GM12878 (cell line): Measurements from ENCODE around the gene FSHR. TPM values are rescaled to one million over a fixed set of nuclear protein-coding genes. Genes with fewer than 3 reads are reported as not detected.

ENCODE experiments used
- ATAC-seq: fragments of 200-7000 bp; cut with Tn5 transposase; 3 replicates; pipeline ENCODE4 v1.9.1; 2020; ENCODE audit warnings: mild to moderate bottlenecking, moderate library complexity
- BruUV-seq: library from RNA; stranded (reverse); fragments of 400-500 nt; replicated peaks from 2 replicates; lab custom pipeline; 2021; lab: Mats Ljungman, UMichigan
- CTCF ChIA-PET: fragments of 300-600 bp; sonication (Branson Sonifier 250); formaldehyde crosslinking; extraction: SDS; loops from one replicate; lab custom pipeline; 2021; ENCODE audit warnings: inconsistent platforms; lab: Yijun Ruan, JAX
- POLR2A ChIA-PET: fragments of 350-600 bp; formaldehyde crosslinking; extraction: SDS; loops from one replicate; lab custom pipeline; 2021; ENCODE audit warnings: inconsistent platforms; lab: Charles Lee
- RAD21 ChIA-PET: fragments of 300-600 bp; sonication (Branson Sonifier 250); formaldehyde crosslinking; loops from one replicate; lab custom pipeline; 2023; ENCODE audit warnings: antibody characterized with exemption; ENCODE audit not compliant: unreplicated experiment; lab: Charles Lee
- SMC1A ChIA-PET: fragments of 300-600 bp; sonication (Branson Sonifier 250); formaldehyde crosslinking; loops from one replicate; lab custom pipeline; 2023; ENCODE audit not compliant: unreplicated experiment, uncharacterized antibody; lab: Charles Lee
- DNase-seq: peaks from one replicate; pipeline ENCODE4 v3.0.0-alpha.2; 2011; ENCODE audit warnings: low read depth, low spot score
- FAIRE-seq: peaks from 3 replicates; lab custom pipeline; 2011; peaks lifted over from hg19 to GRCh38; lab: Jason Lieb, UNC
- H2AFZ ChIP-seq: 2 replicates; pipeline ENCODE4 v1.6.0; 2011; ENCODE audit warnings: low read depth, low read length, control low read depth; ENCODE audit not compliant: control insufficient read depth
- H3K27ac ChIP-seq: 2 replicates; pipeline ENCODE4 v1.5.1; 2011; ENCODE audit warnings: control low read depth; ENCODE audit not compliant: control insufficient read depth, insufficient read depth
- H3K27me3 ChIP-seq, 2 experiments: replicated peaks in 1 of 2; 2 replicates each; pipeline versions ENCODE4 v1.6.0 to v1.6.1; 2011; ENCODE audit warnings: low read length in 1 of 2; ENCODE audit not compliant: control insufficient read depth in 2 of 2, insufficient read depth in 2 of 2
- H3K36me3 ChIP-seq, 2 experiments: 2 replicates each; pipeline ENCODE4 v1.5.1; 2011; ENCODE audit warnings: low read length in 1 of 2; ENCODE audit not compliant: control insufficient read depth in 2 of 2, insufficient read depth in 2 of 2
- H3K4me1 ChIP-seq: 2 replicates; pipeline ENCODE4 v1.6.1; 2011; ENCODE audit warnings: mild to moderate bottlenecking, low read length, moderate library complexity, mixed read lengths; ENCODE audit not compliant: control insufficient read depth, insufficient read depth
- H3K4me2 ChIP-seq: 2 replicates; pipeline ENCODE4 v1.6.0; 2011; ENCODE audit warnings: control low read depth; ENCODE audit not compliant: control insufficient read depth, insufficient read depth
- H3K4me3 ChIP-seq: fragments of 200-600 bp; sonication (generic); 2 replicates; pipeline ENCODE4 v1.5.1; 2016
- H3K79me2 ChIP-seq: 2 replicates; pipeline ENCODE4 v1.6.0; 2011; ENCODE audit warnings: low read length; ENCODE audit not compliant: control insufficient read depth, insufficient read depth
- H3K9ac ChIP-seq: 2 replicates; pipeline ENCODE4 v1.8.0; 2011; ENCODE audit warnings: low read length, control low read depth, mixed read lengths; ENCODE audit not compliant: control insufficient read depth, insufficient read depth
- H3K9me3 ChIP-seq: replicated peaks from 3 replicates; pipeline ENCODE4 v1.5.1; 2011; ENCODE audit warnings: mild to moderate bottlenecking, low read length; ENCODE audit not compliant: control insufficient read depth, insufficient read depth
- H4K20me1 ChIP-seq: 2 replicates; pipeline ENCODE4 v1.6.0; 2011; ENCODE audit not compliant: control insufficient read depth, insufficient read depth
- CEBPB ChIP-seq, 2 experiments: fragments of 150-350 bp in 1 of 2; IDR thresholded peaks; 2 replicates each; pipeline ENCODE4 v1.6.1; 2012 to 2014; ENCODE audit warnings: low read depth in 2 of 2, low read length in 2 of 2, borderline replicate concordance in 1 of 2, inconsistent platforms in 1 of 2
- EED ChIP-seq: sonication (generic); IDR thresholded peaks from 2 replicates; pipeline ENCODE4 v1.6.1; 2016; ENCODE audit warnings: antibody characterized with exemption, low read depth
- FOXK2 ChIP-seq: fragments of 450-650 bp; IDR thresholded peaks from 2 replicates; pipeline ENCODE4 v1.6.1; 2017; ENCODE audit warnings: mild to moderate bottlenecking, moderate library complexity
- MEF2B ChIP-seq: fragments of 450-650 bp; IDR thresholded peaks from 2 replicates; pipeline ENCODE4 v1.6.1; 2018; ENCODE audit warnings: mild to moderate bottlenecking, moderate library complexity; ENCODE audit not compliant: partially characterized antibody, poor library complexity, severe bottlenecking
- MTA2 ChIP-seq: fragments of 450-650 bp; IDR thresholded peaks from 2 replicates; pipeline ENCODE4 v1.6.1; 2016; ENCODE audit warnings: low read depth, mild to moderate bottlenecking, moderate library complexity
- SP1 ChIP-seq: IDR thresholded peaks from one replicate; pipeline ENCODE4 v1.6.1; 2011; ENCODE audit warnings: low read depth, low read length
- SRF ChIP-seq, 2 experiments: IDR thresholded peaks; 2 replicates each; pipeline ENCODE4 v1.6.1; 2011; ENCODE audit warnings: low read depth in 2 of 2, low read length in 2 of 2, mild to moderate bottlenecking in 1 of 2, moderate library complexity in 1 of 2
- TARDBP ChIP-seq: IDR thresholded peaks from 2 replicates; pipeline ENCODE4 v1.6.1; 2016; ENCODE audit warnings: borderline replicate concordance
- WRNIP1 ChIP-seq: IDR thresholded peaks from 2 replicates; pipeline ENCODE4 v1.6.1; 2011; ENCODE audit warnings: low read depth, low read length, improper control_type of control experiment, borderline replicate concordance
- WGBS: methylation state at CpG from one replicate; pipeline ENCODE4 v1.1.6; 2016; ENCODE audit warnings: low lambda C conversion rate; ENCODE audit not compliant: insufficient replicate concordance, insufficient coverage; ENCODE audit errors: missing lambda C conversion rate; 5-methylcytosine and 5-hydroxymethylcytosine counted together
- in situ Hi-C: fragments of 300-500 bp; cut with MboI; formaldehyde crosslinking; loops from 9 replicates; pipeline ENCODE4 v1.14.3; 2018; ENCODE audit warnings: mixed read lengths
- intact Hi-C: fragments of 100-400 bp; cut with micrococcal nuclease; formaldehyde crosslinking; loops from one replicate; pipeline ENCODE4 v1.14.2; 2022; ENCODE audit not compliant: unreplicated experiment
- polyA plus RNA-seq, 11 experiments: library from polyadenylated mRNA; depleted of rRNA in 4 of 11; unstranded in 6 of 11; stranded (reverse) in 5 of 11; fragments of >200 nt; fragmentation: Nextera tagmentation in 4 of 11; fragmentation: Illumina TruSeq in 1 of 11; extraction: Ambion mirVana in 4 of 11; extraction: Trizol in 1 of 11; gene quantifications; 1 replicate in 1 of 11; 2 replicates in 10 of 11; pipeline versions ENCODE4 v1.2.1 to v1.2.3, GENCODE V29; 2011 to 2016; ENCODE audit warnings: inconsistent platforms in 2 of 11, missing spikeins in 2 of 11, low read depth in 1 of 11
- total RNA-seq, 4 experiments: library from RNA; depleted of rRNA in 3 of 4; stranded (reverse); fragments of >200 nt in 3 of 4; fragmentation: Illumina TruSeq in 1 of 4; extraction: Trizol in 1 of 4; gene quantifications; 2 replicates each; pipeline versions ENCODE4 v1.2.1 to v1.2.3, GENCODE V29; 2013 to 2021
- TF ChIP-seq, protein P1 (sequence below): IDR thresholded peaks from 2 replicates; pipeline ENCODE4 v1.6.1; 2012; ENCODE audit warnings: improper control_type of control experiment, low read depth, low read length; ENCODE audit not compliant: insufficient replicate concordance
- TF ChIP-seq, protein P2 (sequence below): IDR thresholded peaks from 2 replicates; pipeline ENCODE4 v1.6.1; 2011; ENCODE audit warnings: low read depth, mild to moderate bottlenecking, low read length, moderate library complexity, borderline replicate concordance; ENCODE audit errors: extremely low read depth

The FSHR gene
- total and polyA plus RNA-seq, 10 of the 15 experiments (the other 5 are each of a cell fraction or from before 2014, with no cell fraction given): not detected

DNA sequence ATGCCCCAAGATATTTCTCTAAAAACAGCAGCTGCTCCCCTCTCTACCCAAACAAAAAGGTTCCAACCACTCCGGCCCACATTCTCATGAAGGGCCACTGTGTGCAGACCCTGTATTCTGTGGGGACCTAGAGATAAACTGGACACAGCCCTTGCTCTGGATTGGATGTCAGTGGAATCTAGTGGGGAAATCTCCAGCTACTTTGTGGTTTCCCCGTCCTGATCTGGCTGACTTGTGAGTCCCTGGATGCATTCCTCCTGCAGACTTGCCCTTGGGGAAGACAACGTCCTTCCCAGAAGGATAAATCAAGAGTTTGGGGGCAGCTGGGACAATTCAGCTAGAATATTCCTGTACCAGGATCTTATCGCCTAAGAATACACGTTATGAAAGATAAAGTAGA lies 151.1 kb downstream of the FSHR start (continued):
- TF ChIP-seq, protein P1, sequence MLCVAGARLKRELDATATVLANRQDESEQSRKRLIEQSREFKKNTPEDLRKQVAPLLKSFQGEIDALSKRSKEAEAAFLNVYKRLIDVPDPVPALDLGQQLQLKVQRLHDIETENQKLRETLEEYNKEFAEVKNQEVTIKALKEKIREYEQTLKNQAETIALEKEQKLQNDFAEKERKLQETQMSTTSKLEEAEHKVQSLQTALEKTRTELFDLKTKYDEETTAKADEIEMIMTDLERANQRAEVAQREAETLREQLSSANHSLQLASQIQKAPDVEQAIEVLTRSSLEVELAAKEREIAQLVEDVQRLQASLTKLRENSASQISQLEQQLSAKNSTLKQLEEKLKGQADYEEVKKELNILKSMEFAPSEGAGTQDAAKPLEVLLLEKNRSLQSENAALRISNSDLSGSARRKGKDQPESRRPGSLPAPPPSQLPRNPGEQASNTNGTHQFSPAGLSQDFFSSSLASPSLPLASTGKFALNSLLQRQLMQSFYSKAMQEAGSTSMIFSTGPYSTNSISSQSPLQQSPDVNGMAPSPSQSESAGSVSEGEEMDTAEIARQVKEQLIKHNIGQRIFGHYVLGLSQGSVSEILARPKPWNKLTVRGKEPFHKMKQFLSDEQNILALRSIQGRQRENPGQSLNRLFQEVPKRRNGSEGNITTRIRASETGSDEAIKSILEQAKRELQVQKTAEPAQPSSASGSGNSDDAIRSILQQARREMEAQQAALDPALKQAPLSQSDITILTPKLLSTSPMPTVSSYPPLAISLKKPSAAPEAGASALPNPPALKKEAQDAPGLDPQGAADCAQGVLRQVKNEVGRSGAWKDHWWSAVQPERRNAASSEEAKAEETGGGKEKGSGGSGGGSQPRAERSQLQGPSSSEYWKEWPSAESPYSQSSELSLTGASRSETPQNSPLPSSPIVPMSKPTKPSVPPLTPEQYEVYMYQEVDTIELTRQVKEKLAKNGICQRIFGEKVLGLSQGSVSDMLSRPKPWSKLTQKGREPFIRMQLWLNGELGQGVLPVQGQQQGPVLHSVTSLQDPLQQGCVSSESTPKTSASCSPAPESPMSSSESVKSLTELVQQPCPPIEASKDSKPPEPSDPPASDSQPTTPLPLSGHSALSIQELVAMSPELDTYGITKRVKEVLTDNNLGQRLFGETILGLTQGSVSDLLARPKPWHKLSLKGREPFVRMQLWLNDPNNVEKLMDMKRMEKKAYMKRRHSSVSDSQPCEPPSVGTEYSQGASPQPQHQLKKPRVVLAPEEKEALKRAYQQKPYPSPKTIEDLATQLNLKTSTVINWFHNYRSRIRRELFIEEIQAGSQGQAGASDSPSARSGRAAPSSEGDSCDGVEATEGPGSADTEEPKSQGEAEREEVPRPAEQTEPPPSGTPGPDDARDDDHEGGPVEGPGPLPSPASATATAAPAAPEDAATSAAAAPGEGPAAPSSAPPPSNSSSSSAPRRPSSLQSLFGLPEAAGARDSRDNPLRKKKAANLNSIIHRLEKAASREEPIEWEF: no peak
- TF ChIP-seq MEF2B (no peak), FOXK2 (no peak), CEBPB (IDR thresholded peaks at IDR 0.05; ENCODE audit: borderline replicate concordance in 1 of 2, low read depth in 2 of 2, low read length in 2 of 2) (no peak), SP1 (no peak)
- TF ChIP-seq, protein P2, sequence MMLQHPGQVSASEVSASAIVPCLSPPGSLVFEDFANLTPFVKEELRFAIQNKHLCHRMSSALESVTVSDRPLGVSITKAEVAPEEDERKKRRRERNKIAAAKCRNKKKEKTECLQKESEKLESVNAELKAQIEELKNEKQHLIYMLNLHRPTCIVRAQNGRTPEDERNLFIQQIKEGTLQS: no peak

DNA sequence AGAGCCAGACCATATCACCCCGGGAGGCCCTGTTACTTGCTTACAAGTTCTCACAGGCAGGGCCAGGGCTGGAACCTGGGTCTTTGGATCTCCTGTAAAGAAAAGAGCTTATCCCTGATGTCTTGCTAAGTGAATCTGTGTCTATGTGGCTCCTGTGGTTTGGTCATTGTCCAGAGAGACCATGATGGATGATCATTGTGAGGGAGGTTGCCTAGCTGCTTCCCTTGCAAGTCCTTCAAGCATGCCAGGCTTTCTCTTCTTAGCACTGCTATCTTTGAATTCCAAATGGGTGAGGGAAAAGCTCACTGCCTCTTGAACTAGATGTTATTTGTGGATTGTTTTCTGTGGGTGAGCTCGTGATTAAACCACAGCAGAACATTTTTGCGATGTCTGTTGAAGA lies 151.6 kb downstream of the FSHR start:
- in situ Hi-C loops: no loop called here
- POLR2A ChIA-PET: no interaction called here
- CTCF ChIA-PET: interaction anchor here (0.6 kb wide), 1 partner anchor 726 kb away, joined by 3 read pairs; no protein-coding TSS in a partner anchor
- H3K27me3 ChIP-seq: no peaks in the 10 kb centered on the region
- SMC1A ChIA-PET: interaction anchor here (2.0 kb wide), 1 partner anchor 12 kb away, joined by 5 read pairs; no protein-coding TSS in a partner anchor
- no peaks in the 10 kb centered on the region for H3K79me2 ChIP-seq
- peaks cover 9% of the 10 kb centered on the region for H3K4me1 ChIP-seq
- no TSS peak for BruUV-seq
- ATAC-seq (no peak), FAIRE-seq (no peak), DNase-seq (no peak)
- H3K9ac ChIP-seq: no peak overlapping the region
- H2AFZ ChIP-seq: no peak overlapping the region
- no peaks in the 10 kb centered on the region for H4K20me1 ChIP-seq
- RAD21 ChIA-PET: no interaction called here
- intact Hi-C loops: no loop called here
- H3K4me3 ChIP-seq: no peak overlapping the region
- 0% methylated on average over 3 of the region's 3 CpGs for WGBS
- TF ChIP-seq MTA2 (no peak), EED (no peak), WRNIP1 (no peak), TARDBP (no peak), SRF (IDR thresholded peaks at IDR 0.05; ENCODE audit: low read depth in 2 of 2, low read length in 2 of 2) (no peak)
- H3K9me3 ChIP-seq: no peaks in the 10 kb centered on the region; the same call in 2 of the 3 replicates
- no peak overlapping the region for H3K4me2 ChIP-seq
- no peaks in the 10 kb centered on the region for H3K36me3 ChIP-seq
- H3K27ac ChIP-seq: no peak overlapping the region
